Subcutaneous abdominal adipose tissue (tissue), 5 donors: ENCODE data around the gene ADCY4.
A peak's percentile ranks its signal among the peaks of the same experiment; 100 is the strongest.

Experiments used
- H3K27ac ChIP-seq: one replicate; pipeline ENCODE4 v1.7.0; 2013; ENCODE audit warnings: low read depth, mild to moderate bottlenecking, inconsistent platforms, low read length, moderate library complexity
- H3K27me3 ChIP-seq, 5 donors: one replicate each; pipeline ENCODE4 v1.7.0; 2013; ENCODE audit warnings: low read length in 5 of 5, inconsistent platforms in 1 of 5; ENCODE audit not compliant: control insufficient read depth in 5 of 5, insufficient read depth in 4 of 5
- H3K36me3 ChIP-seq, 5 donors: one replicate each; pipeline ENCODE4 v1.7.0; 2013; ENCODE audit warnings: low read length in 5 of 5; ENCODE audit not compliant: control insufficient read depth in 5 of 5, insufficient read depth in 5 of 5
- H3K4me1 ChIP-seq, 5 donors: one replicate each; pipeline ENCODE4 v1.7.0; 2013; ENCODE audit warnings: low read length in 5 of 5, mild to moderate bottlenecking in 3 of 5, moderate library complexity in 1 of 5; ENCODE audit not compliant: control insufficient read depth in 5 of 5, insufficient read depth in 5 of 5
- H3K4me3 ChIP-seq, 5 donors: one replicate each; pipeline ENCODE4 v1.7.0; 2013; ENCODE audit warnings: low read length in 5 of 5, low read depth in 1 of 5
- H3K9ac ChIP-seq, 5 donors: one replicate each; pipeline ENCODE4 v1.7.0; 2013; ENCODE audit warnings: low read length in 5 of 5, mild to moderate bottlenecking in 4 of 5, moderate library complexity in 3 of 5
- H3K9me3 ChIP-seq, 5 donors: one replicate each; pipeline ENCODE4 v1.7.0; 2013; ENCODE audit warnings: low read length in 5 of 5; ENCODE audit not compliant: control insufficient read depth in 5 of 5
- donor health status: healthy.
- donor health status: healthy.
- donor health status: healthy.
- donor health status: healthy.
- donor health status: healthy.

The ADCY4 gene

GRCh38 chr14:24311837-24312615 is 22.8 kb downstream of the ADCY4 start:
- peak overlapping the region; percentile 74 for H3K27ac ChIP-seq
- peaks cover 17 to 94% (median 74%) of the 10 kb centered on the region in 5 donors for H3K4me1 ChIP-seq
- peak overlapping the region in 4 of 5 donors; percentile 45 to 79 (median 62) for H3K9ac ChIP-seq

GRCh38 chr14:24310646-24311604 is 23.9 kb downstream of the ADCY4 start, which contains the start of gene LTB4R:
Gene LTB4R, plus strand, starts transcription at chr14:24311502. Its CDS starts 4,150 bp downstream, at chr14:24315652.
- H3K9me3 ChIP-seq, result no peaks in the 10 kb centered on the region
- H3K27me3 ChIP-seq, result no peaks in the 10 kb centered on the region
- H3K36me3 ChIP-seq, result peaks cover 5 to 19% (median 18%) of the 10 kb centered on the region in 5 donors
- H3K4me3 ChIP-seq, result peak within 1 kb of the TSS; percentile 54 to 71 (median 67)
- peak within 1 kb of the TSS; percentile 74 for H3K27ac ChIP-seq
- H3K9ac ChIP-seq, result peak within 1 kb of the TSS in 4 of 5 donors; percentile 45 to 79 (median 62)
- peaks cover 17 to 83% (median 71%) of the 10 kb centered on the region in 5 donors for H3K4me1 ChIP-seq

More at GRCh38 chr14:24311837-24312615, 22.8 kb downstream of the ADCY4 start:
- H3K27me3 ChIP-seq, result peaks cover 0 to 3% (median 0%) of the 10 kb centered on the region in 5 donors
- peak overlapping the region; percentile 51 to 71 (median 67) for H3K4me3 ChIP-seq
- no peaks in the 10 kb centered on the region for H3K9me3 ChIP-seq
- peaks cover 0 to 8% (median 7%) of the 10 kb centered on the region in 5 donors for H3K36me3 ChIP-seq

- Histone ChIP-seq H3K9ac (peak overlapping the region in 3 of 5 donors; percentile 57 to 79 (median 68)), H3K27me3 (no peaks in the 10 kb centered on the region), H3K27ac (peak overlapping the region; percentile 74), H3K36me3 (peaks cover 5 to 26% (median 24%) of the 10 kb centered on the region in 5 donors), H3K9me3 (no peaks in the 10 kb centered on the region), H3K4me3 (peak overlapping the region; percentile 54 to 71 (median 67)), H3K4me1 (peaks cover 17 to 76% (median 64%) of the 10 kb centered on the region in 5 donors)
Observed at GRCh38 chr14:24310265-24310645, 24.6 kb downstream of the ADCY4 start.

- Histone ChIP-seq H3K27me3 (no peaks in the 10 kb centered on the region), H3K36me3 (peaks cover 5 to 31% (median 30%) of the 10 kb centered on the region in 5 donors), H3K9me3 (no peaks in the 10 kb centered on the region), H3K4me3 (peak within 1 kb of the TSS; percentile 54 to 71 (median 67)), H3K4me1 (peaks cover 17 to 70% (median 59%) of the 10 kb centered on the region in 5 donors), H3K9ac (peak within 1 kb of the TSS in 4 of 5 donors; percentile 45 to 79 (median 62)), H3K27ac (peak within 1 kb of the TSS; percentile 74)
Observed at GRCh38 chr14:24309538-24310264, 25.2 kb downstream of the ADCY4 start, which contains the start of gene LTB4R2. Gene LTB4R2, plus strand, starts transcription at chr14:24310140. Its CDS starts 525 bp downstream, at chr14:24310665.

GRCh38 chr14:24308342-24309124 is 26.3 kb downstream of the ADCY4 start:
- Histone ChIP-seq H3K4me3 (no peak overlapping the region), H3K4me1 (peaks cover 15 to 59% (median 47%) of the 10 kb centered on the region in 5 donors), H3K9me3 (no peaks in the 10 kb centered on the region), H3K27me3 (no peaks in the 10 kb centered on the region), H3K9ac (no peak overlapping the region), H3K36me3 (peaks cover 5 to 43% (median 42%) of the 10 kb centered on the region in 5 donors), H3K27ac (no peak overlapping the region)

GRCh38 chr14:24307575-24308341 is 27.1 kb downstream of the ADCY4 start, which contains the start of gene CIDEB:
Gene CIDEB, minus strand, starts transcription at chr14:24307977. Its CDS starts 119 bp downstream, at chr14:24307858.
- no peaks in the 10 kb centered on the region for H3K9me3 ChIP-seq
- peaks cover 10 to 51% (median 41%) of the 10 kb centered on the region in 5 donors for H3K4me1 ChIP-seq
- H3K27ac ChIP-seq, result no peak within 1 kb of the TSS
- H3K4me3 ChIP-seq, result no peak within 1 kb of the TSS
- no peak within 1 kb of the TSS for H3K9ac ChIP-seq
- peaks cover 6 to 50% (median 49%) of the 10 kb centered on the region in 5 donors for H3K36me3 ChIP-seq
- H3K27me3 ChIP-seq, result no peaks in the 10 kb centered on the region

- no peak overlapping the region for H3K27ac ChIP-seq
- peaks cover 8 to 45% (median 35%) of the 10 kb centered on the region in 5 donors for H3K4me1 ChIP-seq
- no peak overlapping the region for H3K9ac ChIP-seq
- H3K4me3 ChIP-seq, result no peak overlapping the region
- H3K9me3 ChIP-seq, result no peaks in the 10 kb centered on the region
- H3K27me3 ChIP-seq, result no peaks in the 10 kb centered on the region
- H3K36me3 ChIP-seq, result peaks cover 11 to 56% (median 55%) of the 10 kb centered on the region in 5 donors
Observed at GRCh38 chr14:24307156-24307574, 27.7 kb downstream of the ADCY4 start.

GRCh38 chr14:24304019-24304387 is 30.9 kb downstream of the ADCY4 start:
- H3K36me3 ChIP-seq, result peaks cover 11 to 66% (median 64%) of the 10 kb centered on the region in 5 donors
- no peak overlapping the region for H3K4me3 ChIP-seq
- H3K4me1 ChIP-seq, result peaks cover 8 to 30% (median 23%) of the 10 kb centered on the region in 5 donors
- no peak overlapping the region for H3K27ac ChIP-seq
- H3K27me3 ChIP-seq, result no peaks in the 10 kb centered on the region
- H3K9me3 ChIP-seq, result no peaks in the 10 kb centered on the region
- H3K9ac ChIP-seq, result no peak overlapping the region
